PFSK-1 (cell line): ENCODE data around the gene SMPDL3A.

Experiments
- TAF1 ChIP-seq: IDR thresholded peaks from 2 replicates; pipeline ENCODE4 v1.6.1; 2012; ENCODE audit warnings: low read length, control low read depth, borderline replicate concordance; ENCODE audit not compliant: insufficient read depth
- TF ChIP-seq, protein P1 (sequence below), 2 experiments: IDR thresholded peaks; 2 replicates each; pipeline versions ENCODE4 v1.6.1 to v1.8.0; 2011 to 2012; ENCODE audit warnings: low read depth in 2 of 2, low read length in 2 of 2, control low read depth in 1 of 2, inconsistent platforms in 1 of 2, mild to moderate bottlenecking in 1 of 2, moderate library complexity in 1 of 2; ENCODE audit not compliant: insufficient read depth in 1 of 2

GRCh38 chr6:122790028-122790422 is 967 bp downstream of the SMPDL3A start:
- no peak for TF ChIP-seq TAF1
- TF ChIP-seq, protein P1, sequence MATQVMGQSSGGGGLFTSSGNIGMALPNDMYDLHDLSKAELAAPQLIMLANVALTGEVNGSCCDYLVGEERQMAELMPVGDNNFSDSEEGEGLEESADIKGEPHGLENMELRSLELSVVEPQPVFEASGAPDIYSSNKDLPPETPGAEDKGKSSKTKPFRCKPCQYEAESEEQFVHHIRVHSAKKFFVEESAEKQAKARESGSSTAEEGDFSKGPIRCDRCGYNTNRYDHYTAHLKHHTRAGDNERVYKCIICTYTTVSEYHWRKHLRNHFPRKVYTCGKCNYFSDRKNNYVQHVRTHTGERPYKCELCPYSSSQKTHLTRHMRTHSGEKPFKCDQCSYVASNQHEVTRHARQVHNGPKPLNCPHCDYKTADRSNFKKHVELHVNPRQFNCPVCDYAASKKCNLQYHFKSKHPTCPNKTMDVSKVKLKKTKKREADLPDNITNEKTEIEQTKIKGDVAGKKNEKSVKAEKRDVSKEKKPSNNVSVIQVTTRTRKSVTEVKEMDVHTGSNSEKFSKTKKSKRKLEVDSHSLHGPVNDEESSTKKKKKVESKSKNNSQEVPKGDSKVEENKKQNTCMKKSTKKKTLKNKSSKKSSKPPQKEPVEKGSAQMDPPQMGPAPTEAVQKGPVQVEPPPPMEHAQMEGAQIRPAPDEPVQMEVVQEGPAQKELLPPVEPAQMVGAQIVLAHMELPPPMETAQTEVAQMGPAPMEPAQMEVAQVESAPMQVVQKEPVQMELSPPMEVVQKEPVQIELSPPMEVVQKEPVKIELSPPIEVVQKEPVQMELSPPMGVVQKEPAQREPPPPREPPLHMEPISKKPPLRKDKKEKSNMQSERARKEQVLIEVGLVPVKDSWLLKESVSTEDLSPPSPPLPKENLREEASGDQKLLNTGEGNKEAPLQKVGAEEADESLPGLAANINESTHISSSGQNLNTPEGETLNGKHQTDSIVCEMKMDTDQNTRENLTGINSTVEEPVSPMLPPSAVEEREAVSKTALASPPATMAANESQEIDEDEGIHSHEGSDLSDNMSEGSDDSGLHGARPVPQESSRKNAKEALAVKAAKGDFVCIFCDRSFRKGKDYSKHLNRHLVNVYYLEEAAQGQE (IDR thresholded peaks at IDR 0.05; ENCODE audit: insufficient read depth in 1 of 2, low read depth in 2 of 2, low read length in 2 of 2) = no peak
